Stimulated activated naive CD8-positive, alpha-beta T cell treated with anti-CD3 and anti-CD28 coated beads, Interleukin-15, Interleukin-2, amounts not matched to agents 100 ng/mL and 50 ng/mL, for 24 hours (primary cell): ENCODE results near the gene IMMT.
A peak's percentile ranks its signal among the peaks of the same experiment; 100 is the strongest.
"Not testable (repeated sequence)": the region's sequence is repeated elsewhere in the genome, so short reads cannot be mapped to it uniquely, and the experiment has no call there.

Source experiments
- H3K27ac Mint-ChIP-seq: one replicate; pipeline ENCODE4 v1.8.0; 2021; ENCODE audit warnings: mild to moderate bottlenecking, mixed read lengths
- H3K27me3 Mint-ChIP-seq: one replicate; pipeline ENCODE4 v1.8.0; 2021; ENCODE audit warnings: mixed read lengths
- H3K36me3 Mint-ChIP-seq: one replicate; pipeline ENCODE4 v1.8.0; 2021; ENCODE audit warnings: low read depth, mixed read lengths
- H3K4me1 Mint-ChIP-seq: one replicate; pipeline ENCODE4 v1.8.0; 2021; ENCODE audit warnings: low read depth, mixed read lengths
- H3K4me3 Mint-ChIP-seq: one replicate; pipeline ENCODE4 v1.8.0; 2021; ENCODE audit warnings: mild to moderate bottlenecking, mixed read lengths
- H3K9me3 Mint-ChIP-seq: one replicate; pipeline ENCODE4 v1.8.0; 2021; ENCODE audit warnings: mixed read lengths

The IMMT gene

DNA sequence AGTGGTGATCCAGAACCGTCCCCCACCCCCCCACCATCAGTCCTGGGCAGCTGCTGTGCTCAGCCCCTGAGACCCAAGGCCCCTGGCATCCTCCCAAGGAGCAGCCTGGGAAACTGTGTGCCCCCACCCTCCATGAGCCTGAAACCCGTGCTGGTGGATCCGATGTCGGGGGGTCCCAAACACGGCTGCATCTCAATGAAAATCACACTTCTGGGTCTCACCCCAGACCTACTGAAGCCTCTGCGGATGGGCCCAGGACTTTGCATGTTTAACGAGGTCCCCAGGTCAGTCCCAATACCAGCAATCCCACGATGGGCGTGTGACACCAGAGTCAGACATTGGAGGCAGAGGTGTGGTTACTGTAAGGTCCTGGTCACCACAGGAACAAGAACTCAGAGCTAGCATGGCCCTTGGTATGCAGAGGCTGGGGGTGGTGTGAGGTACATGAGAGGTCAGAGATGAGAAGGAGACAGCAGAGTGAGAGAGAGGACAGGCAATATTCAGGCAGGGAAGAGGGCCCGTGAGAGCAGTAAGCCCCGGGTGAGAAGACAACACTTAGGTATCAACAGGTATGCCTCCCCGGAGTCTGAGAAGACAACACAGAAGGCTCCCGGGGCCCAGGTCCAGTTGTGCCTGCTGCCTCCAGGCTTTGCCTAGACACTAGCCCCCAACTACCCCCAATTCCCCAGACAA is 36.6 kb upstream of the IMMT start:
- no peak overlapping the region for H3K4me3 Mint-ChIP-seq
- H3K27ac Mint-ChIP-seq: no peak overlapping the region
- no peaks in the 10 kb centered on the region for H3K9me3 Mint-ChIP-seq
- H3K4me1 Mint-ChIP-seq: no peaks in the 10 kb centered on the region
- H3K36me3 Mint-ChIP-seq: no peaks in the 10 kb centered on the region
- H3K27me3 Mint-ChIP-seq: no peaks in the 10 kb centered on the region

DNA sequence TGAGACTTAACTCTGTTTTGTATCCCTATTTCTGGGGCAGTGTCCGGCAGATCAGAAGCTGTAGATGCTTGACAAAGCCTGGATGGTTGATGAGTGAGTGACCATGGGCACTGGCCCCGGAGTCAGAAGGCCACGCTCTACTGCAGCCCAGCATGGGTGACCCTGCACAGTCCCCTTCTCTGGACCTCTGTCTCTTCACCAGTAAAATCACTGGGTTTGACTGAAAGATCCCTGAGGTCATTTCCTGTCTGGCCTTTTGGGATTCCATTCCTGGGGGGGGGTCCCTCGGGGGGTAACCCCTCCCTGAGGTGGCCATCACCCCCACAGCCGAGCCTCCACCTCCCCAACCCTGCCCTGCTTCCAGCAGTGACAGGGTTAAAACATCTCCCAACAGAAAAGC is 35.7 kb upstream of the IMMT start:
- H3K36me3 Mint-ChIP-seq: no peaks in the 10 kb centered on the region
- no peaks in the 10 kb centered on the region for H3K9me3 Mint-ChIP-seq
- no peaks in the 10 kb centered on the region for H3K4me1 Mint-ChIP-seq
- H3K4me3 Mint-ChIP-seq: no peak overlapping the region
- no peaks in the 10 kb centered on the region for H3K27me3 Mint-ChIP-seq
- no peak overlapping the region for H3K27ac Mint-ChIP-seq

DNA sequence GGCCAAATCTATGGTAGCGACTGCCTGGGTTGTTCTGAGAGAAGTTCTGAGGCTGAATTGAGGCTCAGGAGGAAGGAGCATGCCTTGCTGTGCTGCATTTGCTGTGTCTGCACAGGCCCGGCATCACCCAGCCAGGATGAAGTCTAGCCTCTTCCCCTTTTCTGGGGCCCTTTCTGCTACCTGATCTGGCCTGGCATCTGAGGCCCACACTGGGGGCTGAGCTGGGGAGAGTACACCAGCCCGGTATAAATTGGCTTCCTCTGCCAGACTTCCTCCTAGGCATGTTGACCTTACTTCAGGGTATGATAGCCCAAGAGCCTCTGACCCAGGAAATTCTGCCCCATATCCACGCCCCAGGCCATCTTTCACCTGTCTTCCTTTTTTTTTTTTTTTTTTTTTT is 34.0 kb upstream of the IMMT start:
- Mint-ChIP-seq H3K9me3 (no peaks in the 10 kb centered on the region), H3K4me1 (peaks cover 11% of the 10 kb centered on the region), H3K36me3 (no peaks in the 10 kb centered on the region), H3K4me3 (no peak overlapping the region), H3K27ac (no peak overlapping the region), H3K27me3 (no peaks in the 10 kb centered on the region)

DNA sequence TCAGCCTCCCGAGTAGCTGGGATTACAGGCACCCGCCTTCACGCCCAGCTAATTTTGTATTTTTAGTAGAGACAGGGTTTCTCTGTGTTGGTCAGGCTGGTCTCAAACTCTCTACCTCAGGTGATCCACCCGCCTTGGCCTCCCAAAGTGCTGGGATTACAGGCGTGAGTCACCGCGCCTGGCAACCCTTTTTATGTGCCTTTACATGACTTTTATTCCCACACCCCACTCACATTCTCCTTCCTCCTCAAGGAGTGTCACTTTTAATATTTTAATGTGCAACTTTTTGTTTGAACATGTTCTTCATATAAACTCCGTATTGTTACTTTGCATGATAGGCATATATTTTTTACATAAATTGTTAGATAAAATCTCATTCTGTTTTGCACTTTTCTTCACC is 33.3 kb upstream of the IMMT start:
- H3K9me3 Mint-ChIP-seq, H3K4me3 Mint-ChIP-seq, H3K36me3 Mint-ChIP-seq, H3K27ac Mint-ChIP-seq, H3K27me3 Mint-ChIP-seq: not testable (repeated sequence)
- peaks cover 11% of the 10 kb centered on the region for H3K4me1 Mint-ChIP-seq

DNA sequence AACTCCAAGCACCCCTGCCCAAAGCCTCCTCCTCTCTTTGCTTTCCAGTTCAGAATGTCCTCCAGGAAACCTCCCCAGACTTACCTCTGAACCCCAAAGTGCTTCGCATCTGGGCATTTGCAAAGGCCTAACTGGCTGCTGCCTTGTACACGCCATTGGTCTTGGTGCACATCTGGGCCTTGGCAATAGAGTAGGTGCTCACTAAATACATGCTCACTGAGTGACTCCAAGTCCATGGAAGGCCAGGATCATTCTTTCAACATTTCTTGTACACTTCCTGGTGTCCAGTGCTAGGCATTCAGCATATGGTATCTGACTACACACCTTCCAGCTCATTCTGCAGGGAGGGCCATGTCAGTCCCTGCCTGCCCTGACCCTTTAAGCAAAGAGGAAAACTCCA is 32.4 kb upstream of the IMMT start:
- no peak overlapping the region for H3K4me3 Mint-ChIP-seq
- no peak overlapping the region for H3K27ac Mint-ChIP-seq
- H3K36me3 Mint-ChIP-seq: no peaks in the 10 kb centered on the region
- no peaks in the 10 kb centered on the region for H3K9me3 Mint-ChIP-seq
- no peaks in the 10 kb centered on the region for H3K27me3 Mint-ChIP-seq
- H3K4me1 Mint-ChIP-seq: peaks cover 11% of the 10 kb centered on the region

DNA sequence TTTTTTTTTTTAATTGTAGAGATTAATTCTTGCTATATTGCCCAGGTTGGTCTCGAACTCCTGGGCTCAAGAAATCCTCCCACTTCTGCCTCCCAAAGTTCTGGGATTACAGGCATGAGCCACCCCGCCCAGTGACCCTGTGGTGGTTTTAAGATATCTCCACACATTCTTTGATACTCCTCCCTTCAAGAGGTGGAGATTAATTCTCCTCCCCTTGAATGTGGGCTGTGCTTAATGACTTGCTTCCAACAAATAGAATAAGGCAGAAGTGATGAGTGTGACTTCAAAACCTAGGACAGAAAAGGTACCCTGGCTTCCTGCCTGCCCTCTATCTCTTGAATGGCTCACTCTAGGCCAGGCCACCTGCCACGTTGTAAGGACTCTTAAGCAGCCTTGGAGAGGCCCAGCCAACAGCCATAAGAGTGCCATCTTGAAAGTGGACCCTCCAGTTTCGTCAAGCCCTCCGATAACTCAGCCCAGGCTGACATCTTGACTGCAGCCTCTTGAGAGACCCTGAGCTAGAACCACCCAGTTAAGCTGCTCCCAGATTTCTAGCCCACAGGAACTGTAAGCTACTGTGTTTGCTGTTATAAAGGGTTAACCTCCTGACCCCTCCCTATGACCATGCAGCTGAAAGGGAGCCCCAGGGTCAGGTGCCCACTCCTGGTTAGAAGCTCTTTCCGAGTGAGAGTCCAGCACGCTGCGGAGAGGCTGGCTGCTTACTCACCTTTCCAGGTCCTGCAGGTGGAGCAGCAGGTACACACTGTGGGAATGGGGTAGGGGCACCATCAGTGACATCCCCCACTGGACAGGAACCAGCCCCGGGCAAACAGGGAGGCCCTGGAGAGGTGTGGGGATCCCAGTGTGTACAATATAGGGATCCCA is 31.6 kb upstream of the IMMT start:
- H3K4me1 Mint-ChIP-seq: peaks cover 11% of the 10 kb centered on the region
- H3K4me3 Mint-ChIP-seq: no peak overlapping the region
- H3K27ac Mint-ChIP-seq: no peak overlapping the region
- H3K27me3 Mint-ChIP-seq: no peaks in the 10 kb centered on the region
- no peaks in the 10 kb centered on the region for H3K9me3 Mint-ChIP-seq
- no peaks in the 10 kb centered on the region for H3K36me3 Mint-ChIP-seq

DNA sequence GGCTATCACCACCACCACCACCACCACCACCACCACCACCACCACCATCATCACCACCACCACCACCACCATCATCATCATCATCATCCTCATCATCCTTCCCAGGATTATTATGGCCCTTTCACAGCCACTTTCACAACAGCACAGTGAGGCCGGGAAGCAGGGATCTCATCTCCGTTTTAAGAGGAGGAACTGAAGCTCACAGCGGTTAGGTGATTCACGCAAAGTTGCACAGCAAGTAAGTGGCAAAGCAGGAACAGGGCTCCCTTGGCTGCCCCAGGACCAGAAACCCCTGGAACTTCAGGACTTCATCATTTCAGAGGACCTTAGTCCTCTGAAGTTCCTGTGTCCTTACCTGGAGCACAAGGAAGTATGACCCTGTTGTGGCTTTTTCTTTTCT is 30.8 kb upstream of the IMMT start:
- no peaks in the 10 kb centered on the region for H3K27me3 Mint-ChIP-seq
- no peak overlapping the region for H3K27ac Mint-ChIP-seq
- peaks cover 11% of the 10 kb centered on the region for H3K4me1 Mint-ChIP-seq
- no peaks in the 10 kb centered on the region for H3K36me3 Mint-ChIP-seq
- no peak overlapping the region for H3K4me3 Mint-ChIP-seq
- no peaks in the 10 kb centered on the region for H3K9me3 Mint-ChIP-seq

DNA sequence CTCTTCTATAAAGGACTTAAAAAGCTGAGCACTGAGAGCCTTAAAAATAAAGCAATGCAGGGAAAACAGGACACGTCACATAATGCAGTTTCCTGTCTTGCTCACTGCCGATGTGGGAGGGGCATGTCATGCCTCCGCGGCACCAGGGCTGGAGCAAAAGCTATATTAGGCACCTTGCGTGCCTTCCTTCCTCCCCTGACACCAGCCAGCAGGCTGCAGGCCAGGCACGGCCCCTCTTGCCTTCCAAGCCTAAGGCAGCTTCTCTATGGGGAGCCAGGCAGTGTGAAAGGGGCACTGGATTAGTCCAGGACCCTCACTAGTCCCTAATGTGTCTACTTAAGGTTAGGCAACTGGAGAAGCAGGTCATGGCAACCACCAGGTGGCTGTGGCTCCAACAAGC is 30.3 kb upstream of the IMMT start:
- no peak overlapping the region for H3K27ac Mint-ChIP-seq
- no peaks in the 10 kb centered on the region for H3K9me3 Mint-ChIP-seq
- H3K27me3 Mint-ChIP-seq: no peaks in the 10 kb centered on the region
- peaks cover 11% of the 10 kb centered on the region for H3K4me1 Mint-ChIP-seq
- H3K36me3 Mint-ChIP-seq: no peaks in the 10 kb centered on the region
- no peak overlapping the region for H3K4me3 Mint-ChIP-seq

DNA sequence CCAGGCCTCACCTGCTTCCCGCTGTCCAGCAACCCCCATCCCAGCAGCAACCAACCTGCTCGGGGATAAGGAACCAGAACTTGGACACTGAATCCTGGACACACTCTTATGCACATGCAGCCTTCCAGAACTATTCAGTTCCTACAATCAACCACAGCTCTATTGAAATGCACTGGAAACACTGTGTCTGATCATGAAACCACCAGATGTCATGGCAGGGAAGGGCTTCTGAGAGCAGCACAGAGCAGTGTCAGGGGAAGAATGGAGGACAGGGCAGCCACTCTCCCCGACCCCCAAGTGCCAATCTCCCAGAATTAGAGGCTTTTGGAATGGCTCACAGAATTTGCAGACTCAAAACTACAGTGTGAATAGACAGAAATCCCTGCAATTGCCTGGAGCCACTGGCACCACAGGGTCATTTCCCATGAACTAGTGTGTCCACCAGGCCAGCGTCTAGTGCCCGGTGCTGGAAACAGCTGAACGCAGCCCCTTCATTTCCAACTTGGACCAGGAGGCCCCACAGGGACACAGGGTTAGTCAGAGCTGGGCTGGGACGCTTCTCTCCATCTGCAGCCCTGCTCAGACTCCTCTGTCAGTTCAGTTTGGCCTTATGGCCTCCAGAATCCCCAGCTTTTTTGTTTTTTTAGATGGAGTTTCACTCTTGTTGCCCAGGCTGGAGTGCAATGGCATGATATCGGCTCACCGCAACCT is 29.5 kb upstream of the IMMT start:
- Mint-ChIP-seq H3K9me3 (no peaks in the 10 kb centered on the region), H3K27me3 (no peaks in the 10 kb centered on the region), H3K4me3 (no peak overlapping the region), H3K4me1 (peaks cover 11% of the 10 kb centered on the region), H3K27ac (no peak overlapping the region), H3K36me3 (no peaks in the 10 kb centered on the region)

DNA sequence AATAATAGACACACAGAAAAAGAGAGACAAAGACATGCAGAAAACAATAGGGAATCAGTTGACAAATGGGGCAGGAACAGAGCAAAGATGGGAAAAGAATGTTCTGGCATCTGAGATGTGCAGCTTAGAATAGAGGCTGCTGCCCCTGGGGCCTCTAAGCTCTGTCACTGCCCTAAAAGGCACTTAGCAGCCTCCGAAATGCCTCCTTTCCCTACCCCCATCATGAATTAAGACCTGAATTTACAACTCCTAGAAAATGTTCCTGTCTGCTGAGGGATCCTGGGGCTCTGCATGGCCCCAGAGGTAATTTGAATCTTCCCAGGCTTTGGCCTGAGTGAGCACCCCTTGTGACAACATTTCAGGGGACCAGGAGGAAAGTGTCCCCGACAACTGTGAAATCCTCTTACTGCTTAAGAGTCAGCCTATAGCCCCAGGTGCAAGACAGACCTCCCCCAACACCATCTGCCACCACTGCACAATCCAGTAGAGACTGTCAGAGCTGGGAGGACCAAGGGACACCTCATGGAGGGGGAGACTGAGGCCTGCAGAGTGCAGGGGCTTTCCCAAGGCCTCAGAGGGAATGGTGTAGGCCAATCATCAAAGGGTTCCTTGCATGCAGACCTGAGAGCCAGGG is 28.8 kb upstream of the IMMT start:
- H3K27ac Mint-ChIP-seq: peak overlapping the region; percentile 5
- no peaks in the 10 kb centered on the region for H3K9me3 Mint-ChIP-seq
- H3K4me3 Mint-ChIP-seq: no peak overlapping the region
- H3K27me3 Mint-ChIP-seq: no peaks in the 10 kb centered on the region
- peaks cover 11% of the 10 kb centered on the region for H3K4me1 Mint-ChIP-seq
- no peaks in the 10 kb centered on the region for H3K36me3 Mint-ChIP-seq

DNA sequence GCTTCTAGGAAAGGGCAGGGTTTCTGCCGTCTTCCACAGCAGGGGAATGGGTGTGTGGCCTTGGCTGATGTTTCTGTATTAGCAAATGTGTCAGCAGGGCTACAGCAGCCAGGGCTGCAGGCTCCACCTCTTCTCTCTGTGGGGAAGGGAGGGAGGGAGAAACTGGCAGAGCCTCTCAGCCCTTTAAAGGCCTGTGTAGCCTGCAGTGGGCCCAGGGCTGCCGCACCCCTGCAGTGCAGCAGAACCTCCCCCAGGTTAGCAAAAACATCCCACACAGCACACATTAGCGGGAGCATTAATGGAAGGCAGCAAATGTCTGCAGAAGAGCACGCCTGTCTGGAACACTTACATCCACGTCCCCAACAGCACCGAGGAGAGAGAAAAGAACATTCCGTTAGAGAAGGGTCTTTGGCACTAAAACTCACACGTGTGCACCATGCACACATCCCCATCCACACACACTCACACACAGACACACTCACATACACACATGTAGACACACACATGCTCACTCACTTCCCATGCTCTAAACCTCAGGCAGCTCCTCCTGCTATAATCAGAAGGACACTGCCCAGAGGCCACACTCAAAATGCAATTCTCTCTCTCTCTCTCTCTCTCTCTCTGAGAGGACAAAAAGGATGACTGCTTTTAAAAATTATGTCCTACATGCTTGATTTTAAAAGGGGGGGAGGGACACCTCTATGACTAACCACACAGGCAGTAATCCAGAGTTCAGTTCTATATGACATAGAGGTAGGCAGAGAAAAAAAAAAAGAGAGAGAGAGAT is 28.1 kb upstream of the IMMT start:
- Mint-ChIP-seq H3K4me3 (no peak overlapping the region), H3K36me3 (no peaks in the 10 kb centered on the region), H3K27me3 (no peaks in the 10 kb centered on the region), H3K9me3 (no peaks in the 10 kb centered on the region), H3K4me1 (peaks cover 11% of the 10 kb centered on the region), H3K27ac (peak overlapping the region; percentile 5)

DNA sequence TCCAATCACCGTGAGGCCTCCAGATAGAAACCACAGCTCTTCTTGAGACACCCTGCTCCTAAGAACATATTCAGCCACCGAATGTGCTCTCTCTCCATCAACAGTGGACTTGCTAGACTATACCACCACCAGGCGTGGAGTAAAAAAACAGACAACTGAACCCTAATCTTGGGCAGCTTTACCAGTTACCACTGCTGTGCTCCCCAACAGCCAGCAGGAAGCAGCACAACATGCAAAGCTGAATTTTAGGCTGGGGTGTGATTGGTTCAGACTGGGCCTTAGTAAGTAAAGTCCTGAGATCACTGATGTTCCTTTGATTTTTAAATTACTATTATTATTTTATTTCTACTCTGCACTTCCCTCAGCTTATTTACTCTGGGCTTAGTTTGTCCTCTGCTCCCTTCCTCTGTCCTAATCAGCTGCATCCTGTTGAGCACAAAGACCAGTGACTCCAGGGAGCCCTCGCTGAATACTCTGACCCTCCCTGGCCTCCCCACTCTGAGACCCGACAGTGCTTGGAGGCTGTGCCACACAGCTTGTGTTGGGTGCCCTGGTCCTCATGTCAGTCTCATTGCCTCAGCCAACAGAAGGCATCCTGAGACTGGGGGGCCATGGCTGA is 25.9 kb upstream of the IMMT start:
- Mint-ChIP-seq H3K4me3 (no peak overlapping the region), H3K4me1 (peaks cover 24% of the 10 kb centered on the region), H3K36me3 (no peaks in the 10 kb centered on the region), H3K9me3 (no peaks in the 10 kb centered on the region), H3K27ac (no peak overlapping the region), H3K27me3 (no peaks in the 10 kb centered on the region)

DNA sequence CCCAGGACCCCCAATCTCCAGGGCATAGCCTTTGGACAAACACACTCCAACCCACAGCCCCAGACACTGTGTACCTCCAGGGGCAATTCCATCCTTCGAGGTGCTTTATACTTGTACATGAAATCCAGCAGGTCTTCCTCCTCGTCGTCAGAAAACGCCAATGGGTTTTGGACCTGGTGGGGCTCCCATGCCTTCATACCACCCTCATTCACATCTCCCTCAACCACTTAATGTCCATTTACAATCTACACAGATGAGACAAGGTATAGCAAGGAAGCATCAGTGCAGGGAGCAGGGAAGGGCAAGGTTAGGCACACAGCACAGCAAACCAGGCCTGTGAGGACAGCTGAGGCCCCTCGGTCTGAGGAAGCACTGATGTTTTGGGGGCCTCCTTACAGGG is 24.6 kb upstream of the IMMT start:
- no peak overlapping the region for H3K27ac Mint-ChIP-seq
- H3K36me3 Mint-ChIP-seq: peaks cover 4% of the 10 kb centered on the region
- H3K9me3 Mint-ChIP-seq: no peaks in the 10 kb centered on the region
- H3K4me1 Mint-ChIP-seq: peaks cover 17% of the 10 kb centered on the region
- no peaks in the 10 kb centered on the region for H3K27me3 Mint-ChIP-seq
- no peak overlapping the region for H3K4me3 Mint-ChIP-seq

DNA sequence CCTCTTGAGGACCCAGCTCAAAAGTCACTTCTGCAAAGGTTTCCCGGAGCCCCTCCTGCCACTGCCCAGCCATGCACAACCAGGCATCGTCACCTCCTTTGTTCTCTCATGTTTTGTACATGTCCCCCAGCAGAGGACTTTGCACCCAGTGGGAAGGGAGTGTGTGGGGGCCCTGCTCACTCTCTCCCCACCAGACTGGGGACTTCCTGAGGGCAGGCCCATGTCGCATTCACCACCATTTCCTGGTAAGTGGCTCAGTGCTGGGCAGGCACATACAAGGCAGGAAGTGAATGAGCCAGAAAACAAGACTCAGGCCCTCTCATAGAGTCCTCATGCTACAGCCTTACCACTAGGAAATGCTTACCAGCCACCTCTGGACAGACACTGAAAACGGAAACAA is 22.9 kb upstream of the IMMT start:
- Mint-ChIP-seq H3K27ac (no peak overlapping the region), H3K4me1 (peaks cover 13% of the 10 kb centered on the region), H3K4me3 (no peak overlapping the region), H3K9me3 (no peaks in the 10 kb centered on the region), H3K36me3 (peaks cover 15% of the 10 kb centered on the region), H3K27me3 (no peaks in the 10 kb centered on the region)
